Spleen (tissue), 11 donors: ENCODE measurements around the gene HORMAD2. TPM values are rescaled to one million over a fixed set of nuclear protein-coding genes. Genes with fewer than 3 reads are reported as not detected.
"Not testable (repeated sequence)": the region's sequence is repeated elsewhere in the genome, so short reads cannot be mapped to it uniquely, and the experiment has no call there.

ENCODE experiments used
- DNase-seq: peaks from one replicate; pipeline ENCODE4 v3.0.0-alpha.2; 2020
- H3K27ac ChIP-seq, 8 donors: fragments of 200-600 bp; sonication (generic) in 7 of 8; 1 replicate in 4 of 8; 2 replicates in 4 of 8; pipeline versions ENCODE4 v1.5.0 to v1.8.0; 2016 to 2021; ENCODE audit warnings: inconsistent platforms in 4 of 8, mild to moderate bottlenecking in 4 of 8, moderate library complexity in 1 of 8
- H3K27me3 ChIP-seq, 7 donors: fragments of 200-600 bp; sonication (generic) in 6 of 7; replicated peaks in 1 of 7; 1 replicate in 4 of 7; 2 replicates in 3 of 7; pipeline versions ENCODE4 v1.5.0 to v1.8.0; 2016 to 2021; ENCODE audit warnings: inconsistent platforms in 3 of 7, mild to moderate bottlenecking in 1 of 7
- H3K36me3 ChIP-seq, 6 donors: fragments of 200-600 bp; sonication (generic) in 5 of 6; 1 replicate in 4 of 6; 2 replicates in 2 of 6; pipeline versions ENCODE4 v1.5.0 to v1.8.0; 2016 to 2021; ENCODE audit warnings: inconsistent platforms in 2 of 6
- H3K4me1 ChIP-seq, 6 donors: fragments of 200-600 bp; sonication (generic) in 5 of 6; 1 replicate in 3 of 6; 2 replicates in 3 of 6; pipeline versions ENCODE4 v1.5.0 to v1.8.0; 2016 to 2021; ENCODE audit warnings: inconsistent platforms in 3 of 6
- H3K4me3 ChIP-seq, 8 donors: fragments of 200-600 bp; sonication (generic) in 7 of 8; 1 replicate in 4 of 8; 2 replicates in 4 of 8; pipeline versions ENCODE4 v1.5.0 to v1.8.0; 2016 to 2021; ENCODE audit warnings: inconsistent platforms in 4 of 8, mild to moderate bottlenecking in 4 of 8, moderate library complexity in 2 of 8
- H3K9me3 ChIP-seq, 8 donors: fragments of 200-600 bp; sonication (generic) in 7 of 8; 1 replicate in 4 of 8; 2 replicates in 4 of 8; pipeline versions ENCODE4 v1.5.0 to v1.8.0; 2016 to 2021; ENCODE audit warnings: inconsistent platforms in 4 of 8
- CTCF ChIP-seq, 11 experiments: fragments of 200-600 bp in 7 of 11; fragments of 450-650 bp in 4 of 11; sonication (generic) in 4 of 11; IDR thresholded peaks in 8 of 11; conservative IDR thresholded peaks in 3 of 11; 1 replicate in 7 of 11; 2 replicates in 4 of 11; pipeline versions ENCODE4 v1.4.0 to v1.8.0; 2016 to 2021; ENCODE audit warnings: antibody characterized with exemption in 11 of 11, inconsistent platforms in 4 of 11, mild to moderate bottlenecking in 1 of 11
- POLR2A ChIP-seq, 3 donors: fragments of 450-650 bp; IDR thresholded peaks; one replicate each; pipeline ENCODE4 v1.5.1; 2017; ENCODE audit warnings: antibody characterized with exemption in 3 of 3, mild to moderate bottlenecking in 1 of 3
- POLR2AphosphoS5 ChIP-seq, 3 donors: sonication (generic); formaldehyde crosslinking; IDR thresholded peaks; one replicate each; pipeline ENCODE4 v1.5.1; 2017; ENCODE audit warnings: antibody characterized with exemption in 3 of 3
- WGBS, 5 donors: extraction: QIAGEN DNeasy Blood & Tissue Kit in 3 of 5; methylation state at CpG; one replicate each; pipeline versions ENCODE4 v1.1.5 to v1.1.7; 2013 to 2018; 5-methylcytosine and 5-hydroxymethylcytosine counted together
- intact Hi-C: fragments of 100-400 bp; cut with DNase I; formaldehyde crosslinking; loops from one replicate; pipeline ENCODE4 v1.15.0; 2023; ENCODE audit warnings: low total_unique reads
- polyA plus RNA-seq, 3 donors: library from polyadenylated mRNA; stranded (reverse); fragments of 200-250 nt; gene quantifications; one replicate each; pipeline ENCODE4 v1.2.1, GENCODE V29; 2013
- total RNA-seq, 7 donors: library from RNA; depleted of rRNA in 3 of 7; stranded (reverse); fragments of >200 nt in 3 of 7; fragmentation: NEBNext Ultra II Directional in 4 of 7; extraction: Animal tissue kit (Norgen Biotek cat#: 25700) in 4 of 7; gene quantifications; one replicate each; pipeline versions ENCODE4 v1.1.0 to v1.2.1, GENCODE V29; 2016 to 2021
- donor health status: healthy with polysubstance abuse.
- donor health status: DM: no; HTN: no; CAD: no; lungs with moderate emphysema.
- donor health status: DM: no; HTN: no; CAD: no.
- donor health status: Bipolar disorder and iron deficiency.
- donor health status: healthy.
- donor health status: DM: no; HTN: no; CAD: no.
- donor health status: DM: yes; HTN: yes; CAD: no.

HORMAD2 gene
- total and polyA plus RNA-seq, 10 donors: not detected

DNA sequence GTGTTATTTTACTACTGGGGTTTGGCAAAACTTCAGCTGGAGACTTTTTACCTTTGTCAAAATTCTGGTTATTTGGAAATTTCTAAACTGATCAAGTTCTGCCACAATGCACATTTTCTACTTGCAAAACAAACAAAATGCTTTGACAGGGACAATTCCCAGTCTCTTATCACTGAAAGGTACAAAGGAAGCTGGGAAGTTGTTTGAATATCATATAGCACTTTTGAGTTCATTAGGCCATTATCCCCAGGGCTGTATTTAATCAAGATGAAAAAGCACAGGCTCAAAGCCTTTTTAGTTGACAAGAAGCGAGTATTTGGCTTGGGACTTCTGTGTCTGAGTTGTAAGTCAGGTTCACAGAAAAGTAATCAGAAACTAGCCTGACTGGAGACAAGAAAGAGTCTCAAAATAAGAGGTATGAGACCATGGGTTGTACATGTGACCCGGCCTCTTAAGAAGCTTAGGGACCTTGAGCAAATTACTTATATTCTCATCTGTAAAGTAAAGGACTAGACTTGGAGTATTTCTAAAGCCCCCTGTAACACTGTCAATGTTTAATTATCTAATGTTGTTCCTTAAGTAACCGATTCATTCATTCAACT is 2.9 kb upstream of the HORMAD2 start:
- H3K27ac ChIP-seq: no peak overlapping the region
- TF ChIP-seq POLR2AphosphoS5 (IDR thresholded peaks at IDR 0.05) (no peak), CTCF (IDR thresholded peaks at IDR 0.05 in 8 of 11, conservative IDR thresholded peaks at IDR 0.05 in 3 of 11) (no peak), POLR2A (IDR thresholded peaks at IDR 0.05) (no peak)
- no peak for DNase-seq
- no peaks in the 10 kb centered on the region for H3K36me3 ChIP-seq
- intact Hi-C loops: no loop called here
- 86 to 94% (median 88%) methylated on average over 3 of the region's 3 CpGs for WGBS, 5 donors
- H3K4me1 ChIP-seq: peaks cover 0 to 9% (median 7%) of the 10 kb centered on the region in 6 donors
- peaks cover 0 to 27% (median 15%) of the 10 kb centered on the region in 7 donors for H3K27me3 ChIP-seq
- H3K4me3 ChIP-seq: no peak overlapping the region
- no peaks in the 10 kb centered on the region for H3K9me3 ChIP-seq

GRCh38 chr22:30078320-30079311 is 1.6 kb upstream of the HORMAD2 start:
- 65 to 74% (median 72%) methylated on average over 10 of the region's 10 CpGs for WGBS, 5 donors
- intact Hi-C loops: no loop called here
- Histone ChIP-seq H3K9me3 (peaks cover 0 to under 1% (median 0%) of the 10 kb centered on the region in 8 donors), H3K4me1 (peaks cover 0 to 9% (median 7%) of the 10 kb centered on the region in 6 donors), H3K36me3 (no peaks in the 10 kb centered on the region), H3K4me3 (no peak overlapping the region), H3K27me3 (peaks cover 0 to 27% (median 15%) of the 10 kb centered on the region in 7 donors), H3K27ac (no peak overlapping the region)
- DNase-seq: no peak
- no peak for TF ChIP-seq CTCF (IDR thresholded peaks at IDR 0.05 in 8 of 11, conservative IDR thresholded peaks at IDR 0.05 in 3 of 11)

GRCh38 chr22:30080805-30081204 is 541 bp downstream of the HORMAD2 start:
- H3K27me3 ChIP-seq: peaks cover 0 to 16% (median 10%) of the 10 kb centered on the region in 7 donors
- DNase-seq: no peak
- H3K27ac ChIP-seq: no peak overlapping the region
- H3K9me3 ChIP-seq: peaks cover 0 to 9% (median 0%) of the 10 kb centered on the region in 8 donors
- H3K4me1 ChIP-seq: peaks cover 0 to 9% (median 7%) of the 10 kb centered on the region in 6 donors
- H3K4me3 ChIP-seq: peak overlapping the region in 1 of 8 donors; percentile 60
- 88 to 94% (median 89%) methylated on average over 9 of the region's 9 CpGs for WGBS, 5 donors
- intact Hi-C loops: no loop called here
- H3K36me3 ChIP-seq: no peaks in the 10 kb centered on the region
- no peak for TF ChIP-seq POLR2AphosphoS5 (IDR thresholded peaks at IDR 0.05)
- TF ChIP-seq CTCF (IDR thresholded peaks at IDR 0.05 in 8 of 11, conservative IDR thresholded peaks at IDR 0.05 in 3 of 11): no peak
- TF ChIP-seq POLR2A (IDR thresholded peaks at IDR 0.05): no peak

DNA sequence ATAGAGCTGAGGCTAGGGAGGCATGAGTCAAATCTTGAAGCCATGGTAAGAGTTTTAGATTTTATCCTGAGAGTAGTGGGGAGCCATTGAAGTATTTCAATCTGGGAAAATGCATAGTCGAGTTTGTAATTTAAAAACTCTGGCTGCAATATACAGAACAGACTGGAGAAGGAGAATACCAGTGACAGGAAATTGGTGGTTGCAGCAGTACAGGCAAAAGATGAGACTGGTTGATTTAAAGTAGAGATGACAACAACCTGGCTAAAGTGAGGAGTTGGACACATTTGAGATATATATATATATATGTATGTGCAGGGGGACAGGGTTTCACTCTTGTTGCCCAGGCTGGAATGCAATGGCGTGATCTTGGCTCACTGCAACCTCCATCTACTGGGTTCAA is 6.2 kb downstream of the HORMAD2 start:
- no peak for DNase-seq
- intact Hi-C loops: loop anchor here (5.0 kb wide), 1 partner anchor 454 kb away; no protein-coding TSS in a partner anchor
- Histone ChIP-seq H3K9me3 (peaks cover 0 to 9% (median 0%) of the 10 kb centered on the region in 8 donors), H3K27me3 (no peaks in the 10 kb centered on the region), H3K4me1 (peaks cover 0 to 10% (median 0%) of the 10 kb centered on the region in 6 donors), H3K27ac (no peak overlapping the region), H3K36me3 (no peaks in the 10 kb centered on the region), H3K4me3 (no peak overlapping the region)
- TF ChIP-seq POLR2A (IDR thresholded peaks at IDR 0.05) (no peak), CTCF (IDR thresholded peaks at IDR 0.05 in 8 of 11, conservative IDR thresholded peaks at IDR 0.05 in 3 of 11) (no peak), POLR2AphosphoS5 (IDR thresholded peaks at IDR 0.05) (no peak)
- WGBS, 5 donors: 74 to 80% (median 79%) methylated on average over 2 of the region's 2 CpGs

- H3K4me1 ChIP-seq: peaks cover 0 to 10% (median 0%) of the 10 kb centered on the region in 6 donors
- H3K9me3 ChIP-seq, H3K27me3 ChIP-seq, H3K4me3 ChIP-seq, H3K36me3 ChIP-seq, H3K27ac ChIP-seq, DNase-seq: not testable (repeated sequence)
- 68 to 91% (median 78%) methylated on average over 5 of the region's 5 CpGs for WGBS, 5 donors
- intact Hi-C loops: loop anchor here (5.0 kb wide), 1 partner anchor 455 kb away; no protein-coding TSS in a partner anchor
Measured at GRCh38 chr22:30087037-30087436, 6.8 kb downstream of the HORMAD2 start.
